ENCODE data around the gene STX4.
"Not testable (repeated sequence)": the region's sequence is repeated elsewhere in the genome, so short reads cannot be mapped to it uniquely, and the experiment has no call there.

The STX4 gene

GRCh38 chr16:30998852-30999761 lies 34.3 kb upstream of the STX4 start:
- no peak for DNase-seq

GRCh38 chr16:31000671-31001382 lies 32.5 kb upstream of the STX4 start:
- no peak for DNase-seq

- DNase-seq, result no peak
Observed at GRCh38 chr16:31001507-31002249, 31.7 kb upstream of the STX4 start.

GRCh38 chr16:31002250-31002700 lies 31.1 kb upstream of the STX4 start:
- DNase-seq, result no peak

GRCh38 chr16:31002862-31003341 lies 30.5 kb upstream of the STX4 start:
- DNase-seq, result peak; percentile 30

GRCh38 chr16:31003744-31004143 lies 29.6 kb upstream of the STX4 start:
- DNase-seq, result peak; percentile 2

GRCh38 chr16:31004658-31005057 lies 28.7 kb upstream of the STX4 start:
- DNase-seq, result no peak

GRCh38 chr16:31005350-31006085 lies 27.8 kb upstream of the STX4 start:
- no peak for DNase-seq

- no peak for DNase-seq
Observed at GRCh38 chr16:31006086-31006385, 27.3 kb upstream of the STX4 start.

- DNase-seq, result no peak
Observed at GRCh38 chr16:31006589-31006988, 26.8 kb upstream of the STX4 start.

GRCh38 chr16:31007684-31008083 lies 25.7 kb upstream of the STX4 start:
- no peak for DNase-seq

GRCh38 chr16:31008149-31008548 lies 25.2 kb upstream of the STX4 start:
- DNase-seq, result no peak

- no peak for DNase-seq
Observed at GRCh38 chr16:31008551-31008950, 24.8 kb upstream of the STX4 start.

- DNase-seq, result no peak
Observed at GRCh38 chr16:31009120-31009519, 24.2 kb upstream of the STX4 start.

GRCh38 chr16:31009894-31010584 lies 23.3 kb upstream of the STX4 start:
- DNase-seq, result no peak

GRCh38 chr16:31010585-31011325 lies 22.6 kb upstream of the STX4 start, which contains the start of gene STX1B:
Gene STX1B (minus strand): TSS chr16:31010638. CDS start chr16:31010396, 242 bp downstream.
- peak; percentile 81 for DNase-seq

GRCh38 chr16:31011815-31012214 lies 21.5 kb upstream of the STX4 start:
- not testable (repeated sequence) for DNase-seq

GRCh38 chr16:31013292-31013691 lies 20.1 kb upstream of the STX4 start:
- DNase-seq, result not testable (repeated sequence)

- DNase-seq, result no peak
Observed at GRCh38 chr16:31016018-31016417, 17.3 kb upstream of the STX4 start.

- not testable (repeated sequence) for DNase-seq
Observed at GRCh38 chr16:31017756-31018155, 15.6 kb upstream of the STX4 start.

- no peak for DNase-seq
Observed at GRCh38 chr16:31020536-31020935, 12.8 kb upstream of the STX4 start.

All from left hindlimb (tissue), 1 donor.